Skin epidermis (tissue), 12 donors: Measurements from ENCODE around the gene DUSP1.
"Not testable (repeated sequence)": the region's sequence is repeated elsewhere in the genome, so short reads cannot be mapped to it uniquely, and the experiment has no call there.

Experiments used
- H3K27ac ChIP-seq, 21 experiments: fragments of 200-600 bp; sonication (generic) in 11 of 21; one replicate each; pipeline ENCODE4 v1.5.0; 2020; ENCODE audit warnings: mild to moderate bottlenecking in 3 of 21, inconsistent platforms in 2 of 21, moderate library complexity in 2 of 21
- H3K4me3 ChIP-seq, 7 experiments: fragments of 200-600 bp; sonication (generic) in 2 of 7; one replicate each; pipeline ENCODE4 v1.5.0; 2020; ENCODE audit warnings: inconsistent platforms in 2 of 7, mild to moderate bottlenecking in 2 of 7, moderate library complexity in 1 of 7

DUSP1 gene

DNA sequence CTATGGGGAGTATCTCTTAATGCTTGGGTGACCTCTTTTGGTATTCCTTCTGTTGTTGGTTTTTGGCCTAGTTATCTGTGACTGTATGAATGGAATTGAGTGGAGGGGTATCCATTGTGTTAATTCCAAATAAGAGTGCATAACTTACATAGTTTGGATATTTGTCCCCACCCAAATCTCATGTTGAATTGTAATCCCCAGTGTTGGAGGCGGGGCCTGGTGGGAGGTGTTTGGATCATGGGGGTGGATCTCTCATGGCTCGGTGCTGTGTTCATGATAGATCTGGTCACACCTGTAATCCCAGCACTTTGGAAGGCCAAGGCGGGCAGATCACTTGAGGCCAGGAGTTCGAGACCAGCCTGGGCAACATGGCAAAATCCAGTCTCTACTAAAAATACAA lies 13.2 kb upstream of the DUSP1 start:
- H3K27ac ChIP-seq, H3K4me3 ChIP-seq: not testable (repeated sequence)

DNA sequence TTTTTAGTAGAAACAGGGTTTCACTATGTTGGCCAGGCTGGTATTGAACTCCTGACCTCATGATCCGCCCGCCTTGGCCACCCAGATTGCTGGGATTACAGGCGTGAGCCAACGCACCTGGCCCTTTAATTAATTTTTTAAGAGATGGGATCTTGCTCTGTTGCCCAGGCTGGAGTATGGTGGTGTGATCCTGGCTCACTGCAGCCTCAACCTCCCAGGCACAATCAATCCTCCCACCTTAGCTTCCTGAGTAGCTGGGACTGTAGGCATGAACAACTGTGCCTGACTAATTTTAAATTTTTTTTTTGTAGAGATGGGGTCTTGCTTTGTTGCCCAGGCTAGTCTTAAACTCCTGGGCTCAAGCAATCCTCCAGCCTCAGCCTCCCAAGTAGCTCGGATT lies 12.3 kb upstream of the DUSP1 start:
- H3K27ac ChIP-seq, H3K4me3 ChIP-seq: not testable (repeated sequence)

GRCh38 chr5:172782169-172783039 lies 11.4 kb upstream of the DUSP1 start:
- no peak overlapping the region for H3K27ac ChIP-seq
- H3K4me3 ChIP-seq = no peak overlapping the region

DNA sequence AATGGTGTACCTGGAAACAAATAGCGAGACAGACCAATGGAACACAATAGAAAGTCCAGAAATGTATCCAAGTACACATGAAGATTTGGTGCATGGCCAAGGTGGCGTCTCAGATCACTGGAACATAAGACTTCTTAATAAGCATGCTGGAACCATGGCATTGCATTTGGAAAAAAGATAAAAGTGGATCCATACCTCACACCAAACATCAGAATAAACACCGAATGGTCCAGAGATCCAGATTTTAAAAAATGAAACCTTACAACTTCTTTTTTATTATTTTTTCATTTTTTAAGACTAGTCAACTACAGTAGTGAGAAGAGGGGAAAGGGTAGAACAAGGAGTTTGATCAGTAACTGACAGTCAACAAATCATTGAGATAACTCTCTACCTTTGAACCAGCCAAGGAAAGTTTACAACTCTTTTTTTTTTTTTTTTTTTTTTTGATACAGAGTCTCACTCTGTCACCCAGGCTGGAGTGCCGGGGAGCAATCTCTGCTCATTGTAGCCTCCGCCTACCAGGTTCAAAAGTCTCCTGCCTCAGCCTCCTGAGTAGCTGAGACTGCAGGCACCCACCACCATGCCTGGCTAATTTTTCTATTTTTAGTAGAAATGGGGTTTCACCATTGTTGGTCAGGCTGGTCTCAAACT lies 8.8 kb upstream of the DUSP1 start:
- Histone ChIP-seq H3K4me3 (no peak overlapping the region), H3K27ac (no peak overlapping the region)

DNA sequence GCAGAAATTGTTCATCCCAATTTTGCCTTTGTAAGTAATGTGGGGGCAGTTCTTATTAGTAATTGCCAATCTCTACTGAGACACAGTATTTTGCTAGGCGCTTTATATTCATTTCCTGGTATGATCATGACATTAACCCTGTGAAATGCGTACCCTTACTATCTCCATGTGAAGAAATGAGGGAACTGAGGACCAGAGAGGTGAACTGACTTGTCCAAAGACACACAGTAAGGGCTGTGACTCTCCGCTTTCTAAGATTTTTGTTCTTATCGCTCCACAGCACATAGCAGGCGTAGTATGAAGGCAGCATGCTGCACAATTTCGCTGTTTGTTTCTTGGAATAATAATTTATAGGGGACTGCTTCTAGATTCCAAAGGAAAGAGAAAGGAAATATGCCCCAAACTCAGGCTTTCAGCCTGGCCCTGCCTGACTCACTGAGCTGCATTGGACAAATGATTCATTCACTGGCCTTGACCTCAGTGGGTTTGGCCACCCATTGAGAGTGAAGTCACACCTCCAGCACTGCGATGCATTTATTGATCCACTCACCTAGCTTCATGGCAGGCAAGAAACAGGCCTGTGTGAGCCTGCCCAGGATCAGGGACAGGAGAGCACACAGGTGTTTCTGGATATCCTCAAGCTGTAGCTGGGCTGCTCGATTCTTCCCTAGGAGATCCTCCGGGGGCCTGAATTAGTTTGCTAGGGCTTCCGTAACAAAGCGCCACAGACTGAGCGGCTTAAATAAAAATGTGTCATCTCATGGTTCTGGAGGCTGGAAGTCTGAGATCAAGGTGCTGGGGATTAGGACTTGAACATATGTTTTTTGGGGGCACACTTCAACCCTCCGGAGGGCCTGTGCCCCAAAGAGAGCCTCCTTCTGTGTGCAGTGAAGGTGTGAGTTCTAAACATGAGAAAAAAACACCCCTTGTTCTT lies 7.2 kb upstream of the DUSP1 start:
- H3K4me3 ChIP-seq = peak overlapping the region in 1 of 7 experiments; percentile 8
- H3K27ac ChIP-seq = peak overlapping the region; percentile 15 to 100 (median 81)

DNA sequence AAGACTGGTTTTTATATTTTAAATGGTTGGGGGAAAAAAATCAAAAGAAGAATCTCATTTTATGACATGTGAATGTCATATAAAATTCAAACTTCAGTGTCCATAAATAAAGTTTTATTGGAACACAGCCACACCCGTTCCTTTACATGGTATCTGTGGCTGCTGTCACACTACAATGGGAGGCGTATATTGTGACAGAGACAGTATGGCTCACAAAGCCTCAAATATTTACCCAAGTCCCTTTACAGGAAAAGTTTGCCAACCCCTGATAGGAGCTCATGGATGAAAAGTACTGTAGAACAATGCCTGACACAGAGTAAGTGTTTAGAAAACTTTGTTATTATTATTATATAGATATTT lies 5.2 kb upstream of the DUSP1 start:
- peak overlapping the region in 14 of 21 experiments; percentile 8 to 100 (median 92) for H3K27ac ChIP-seq
- H3K4me3 ChIP-seq = no peak overlapping the region

- H3K4me3 ChIP-seq = no peak overlapping the region
- H3K27ac ChIP-seq = peak overlapping the region in 19 of 21 experiments; percentile 13 to 100 (median 99)
Observed at GRCh38 chr5:172775326-172776234, 4.6 kb upstream of the DUSP1 start.

DNA sequence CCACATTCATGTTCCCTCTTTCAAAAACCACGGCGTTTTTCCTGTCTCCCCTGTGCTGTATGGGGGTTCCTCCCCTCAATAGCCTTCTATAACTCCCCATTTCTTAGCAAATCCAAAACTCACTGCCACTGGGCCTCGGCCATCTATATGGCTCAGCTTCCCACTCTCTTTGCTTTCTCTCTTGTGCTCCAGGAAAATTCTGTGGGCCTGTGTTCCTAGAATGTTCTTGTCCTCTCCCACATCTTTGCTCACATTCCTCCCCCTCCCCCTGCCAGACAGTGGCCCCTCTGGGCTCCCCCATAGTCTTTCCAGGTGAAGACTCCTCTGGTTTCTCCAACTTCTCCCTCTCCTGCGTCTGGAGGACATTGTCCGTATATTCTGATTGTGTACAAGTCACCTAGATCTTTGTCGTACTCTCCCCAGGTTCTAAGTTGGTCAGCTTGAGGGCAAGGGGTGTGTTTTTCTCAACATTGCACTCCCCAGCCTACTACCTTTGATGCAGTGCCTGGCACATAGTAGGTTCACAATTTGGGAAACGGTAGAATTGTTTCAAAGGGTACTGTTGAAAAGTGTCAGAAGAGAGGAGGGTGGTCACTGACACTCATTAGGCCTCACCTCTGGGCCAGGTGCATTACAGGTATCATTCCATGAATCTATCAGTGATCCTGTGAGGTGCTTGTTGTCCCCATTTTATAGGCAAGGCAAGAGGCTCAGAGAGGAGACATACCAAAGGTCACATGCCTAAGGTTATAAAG lies 3.7 kb upstream of the DUSP1 start:
- Histone ChIP-seq H3K4me3 (no peak overlapping the region), H3K27ac (peak overlapping the region in 20 of 21 experiments; percentile 13 to 100 (median 99))

GRCh38 chr5:172773481-172774469 lies 2.8 kb upstream of the DUSP1 start:
- H3K4me3 ChIP-seq = no peak overlapping the region
- H3K27ac ChIP-seq = peak overlapping the region in 20 of 21 experiments; percentile 25 to 100 (median 100)

GRCh38 chr5:172772112-172772906 lies 1.3 kb upstream of the DUSP1 start:
- Histone ChIP-seq H3K27ac (peak overlapping the region; percentile 91 to 100 (median 100)), H3K4me3 (peak overlapping the region; percentile 74 to 93 (median 88))

DNA sequence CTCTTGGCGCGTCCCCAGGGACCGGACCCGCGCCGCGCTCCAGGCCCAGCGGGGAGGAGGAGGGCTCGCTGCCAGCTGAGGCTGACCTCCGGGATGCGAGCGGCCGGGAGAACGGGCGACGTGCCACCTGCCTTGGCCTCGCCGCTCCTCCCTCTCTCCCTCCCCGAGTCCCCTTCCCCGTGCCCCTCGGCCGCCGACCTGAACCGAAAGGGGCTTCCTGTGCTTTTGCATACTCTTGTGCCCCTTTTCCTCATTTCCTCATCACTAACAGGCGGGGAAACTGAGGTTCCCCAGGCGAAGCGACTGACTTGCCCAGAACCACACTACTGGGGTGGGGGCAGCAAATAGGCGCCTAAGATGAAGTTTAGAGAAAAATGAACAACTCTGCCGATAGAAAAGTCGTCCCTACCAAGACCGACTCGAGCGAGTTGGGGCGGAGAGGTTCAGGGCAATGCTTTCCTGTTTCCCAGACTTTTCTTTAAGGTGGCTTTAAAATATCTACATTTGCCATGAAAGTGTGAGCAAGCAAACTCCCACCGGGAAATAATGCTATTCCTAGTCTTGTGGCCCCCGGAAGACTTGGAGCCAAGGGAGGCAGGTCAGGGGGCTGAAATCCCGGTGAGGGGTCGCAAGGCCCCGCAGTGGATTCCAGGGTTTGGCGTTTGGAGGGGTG lies 580 bp upstream of the DUSP1 start:
- Histone ChIP-seq H3K4me3 (peak overlapping the region; percentile 74 to 93 (median 88)), H3K27ac (peak overlapping the region; percentile 91 to 100 (median 100))

GRCh38 chr5:172770374-172770674 lies 671 bp downstream of the DUSP1 start:
- peak overlapping the region; percentile 74 to 93 (median 88) for H3K4me3 ChIP-seq
- peak overlapping the region; percentile 83 to 100 (median 100) for H3K27ac ChIP-seq

GRCh38 chr5:172769616-172770373 lies 1.2 kb downstream of the DUSP1 start:
- Histone ChIP-seq H3K27ac (peak overlapping the region; percentile 83 to 100 (median 100)), H3K4me3 (peak overlapping the region; percentile 74 to 93 (median 88))

DNA sequence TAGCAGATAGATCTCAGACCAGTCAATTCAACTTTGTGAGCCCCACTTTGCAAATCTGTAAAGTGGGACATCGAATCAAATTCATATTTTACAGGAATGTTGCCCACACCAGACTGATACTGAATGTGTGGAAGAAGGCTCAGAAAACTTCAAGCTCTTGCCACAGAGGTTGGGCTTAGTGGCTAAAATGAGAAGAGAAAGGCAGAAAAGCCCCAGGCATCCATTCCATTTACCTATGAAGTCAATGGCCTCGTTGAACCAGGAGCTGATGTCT lies 1.7 kb downstream of the DUSP1 start:
- H3K4me3 ChIP-seq = peak overlapping the region; percentile 74 to 93 (median 88)
- H3K27ac ChIP-seq = peak overlapping the region; percentile 83 to 100 (median 100)
